SH-SY5Y (cell line): ENCODE data around the gene CYP2C18.

ENCODE experiments used
- GATA2 ChIP-seq: IDR thresholded peaks from 2 replicates; pipeline ENCODE4 v1.6.1; 2011; ENCODE audit warnings: mild to moderate bottlenecking, low read depth, low read length
- GATA3 ChIP-seq: IDR thresholded peaks from 2 replicates; pipeline ENCODE4 v1.6.1; 2011; ENCODE audit warnings: low read depth, mild to moderate bottlenecking, low read length, moderate library complexity

- no peak for TF ChIP-seq GATA2
- no peak for TF ChIP-seq GATA3
Observed at GRCh38 chr10:94706089-94706488, 22.6 kb downstream of the CYP2C18 start.
